GM23338 (cell line): Measurements from ENCODE around the gene CNTROB. TPM values are rescaled to one million over a fixed set of nuclear protein-coding genes. Genes with fewer than 3 reads are reported as not detected.

Experiments used
- ATAC-seq: fragments of 200-7000 bp; cut with Tn5 transposase; 3 replicates; pipeline ENCODE4 v1.9.1; 2020
- DNase-seq: peaks from one replicate; pipeline ENCODE4 v3.0.0-alpha.2; 2015; ENCODE audit warnings: low spot score
- H2AFZ ChIP-seq: fragments of 200-600 bp; sonication (generic); 2 replicates; pipeline ENCODE4 v1.8.0; 2016; ENCODE audit warnings: antibody characterized with exemption, mild to moderate bottlenecking, moderate library complexity
- H3F3A ChIP-seq: fragments of 200-600 bp; sonication (generic); replicated peaks from 2 replicates; pipeline ENCODE4 v1.8.0; 2017; ENCODE audit warnings: antibody characterized with exemption, mixed run types, low read depth
- H3K27ac ChIP-seq: fragments of 200-600 bp; sonication (generic); 2 replicates; pipeline ENCODE4 v1.6.1; 2016; ENCODE audit warnings: low read depth
- H3K27me3 ChIP-seq: fragments of 200-600 bp; sonication (generic); 2 replicates; pipeline ENCODE4 v1.8.0; 2016; ENCODE audit warnings: mild to moderate bottlenecking, mixed run types, moderate library complexity; ENCODE audit not compliant: insufficient read depth
- H3K36me3 ChIP-seq: fragments of 200-600 bp; sonication (generic); 2 replicates; pipeline ENCODE4 v1.8.0; 2016; ENCODE audit warnings: mild to moderate bottlenecking; ENCODE audit not compliant: insufficient read depth
- H3K4me1 ChIP-seq: fragments of 200-600 bp; sonication (generic); 2 replicates; pipeline ENCODE4 v1.8.0; 2016; ENCODE audit warnings: mild to moderate bottlenecking, moderate library complexity; ENCODE audit not compliant: insufficient read depth
- H3K4me2 ChIP-seq: fragments of 200-600 bp; sonication (generic); 2 replicates; pipeline ENCODE4 v1.7.1; 2017; ENCODE audit warnings: mixed run types
- H3K4me3 ChIP-seq: fragments of 200-600 bp; sonication (generic); 2 replicates; pipeline ENCODE4 v1.6.1; 2016; ENCODE audit warnings: mixed run types
- H3K79me2 ChIP-seq: fragments of 200-600 bp; sonication (generic); replicated peaks from 2 replicates; pipeline ENCODE4 v1.8.0; 2017; ENCODE audit warnings: mild to moderate bottlenecking; ENCODE audit not compliant: insufficient read depth
- H3K9me2 ChIP-seq: fragments of 200-600 bp; sonication (generic); 2 replicates; pipeline ENCODE4 v1.8.0; 2017; ENCODE audit not compliant: insufficient read depth
- H4K20me1 ChIP-seq: fragments of 200-600 bp; sonication (generic); replicated peaks from 2 replicates; pipeline ENCODE4 v1.8.0; 2017; ENCODE audit warnings: mild to moderate bottlenecking; ENCODE audit not compliant: insufficient read depth
- H3K27ac Mint-ChIP-seq: 2 replicates; pipeline ENCODE4 v1.8.0; 2020; ENCODE audit warnings: inconsistent platforms, mild to moderate bottlenecking, moderate library complexity, mixed read lengths
- H3K27me3 Mint-ChIP-seq: 3 replicates; pipeline ENCODE4 v1.8.0; 2022; ENCODE audit warnings: low read depth, mild to moderate bottlenecking, moderate library complexity, mixed read lengths, inconsistent platforms; ENCODE audit not compliant: insufficient read depth, poor library complexity
- H3K36me3 Mint-ChIP-seq: 3 replicates; pipeline ENCODE4 v1.8.0; 2021; ENCODE audit warnings: low read depth, mild to moderate bottlenecking, inconsistent platforms, moderate library complexity, mixed read lengths
- H3K4me1 Mint-ChIP-seq: 3 replicates; pipeline ENCODE4 v1.8.0; 2020; ENCODE audit warnings: mild to moderate bottlenecking, inconsistent platforms, mixed read lengths
- H3K4me3 Mint-ChIP-seq: 3 replicates; pipeline ENCODE4 v1.8.0; 2021; ENCODE audit warnings: moderate library complexity, mild to moderate bottlenecking, inconsistent platforms, mixed read lengths
- H3K9me3 Mint-ChIP-seq: 3 replicates; pipeline ENCODE4 v1.8.0; 2020; ENCODE audit warnings: moderate library complexity, mild to moderate bottlenecking, inconsistent platforms, mixed read lengths
- CREB1 ChIP-seq: fragments of 250-450 bp; sonication (Bioruptor Pico); IDR thresholded peaks from 2 replicates; pipeline ENCODE4 v1.5.0; 2020; ENCODE audit warnings: low read depth, mild to moderate bottlenecking, moderate library complexity
- CTCF ChIP-seq, 2 experiments: fragments of 200-600 bp in 1 of 2; sonication (generic) in 1 of 2; conservative IDR thresholded peaks; 2 replicates each; pipeline versions ENCODE4 v1.5.1 to v1.6.1; 2016 to 2017; ENCODE audit warnings: antibody characterized with exemption in 2 of 2, low read depth in 2 of 2, mild to moderate bottlenecking in 2 of 2, moderate library complexity in 1 of 2
- ETS1 ChIP-seq: IDR thresholded peaks from 2 replicates; pipeline ENCODE4 v1.6.1; 2016; ENCODE audit warnings: antibody characterized with exemption
- EZH2 ChIP-seq: fragments of 200-600 bp; sonication (generic); IDR thresholded peaks from one replicate; pipeline ENCODE4 v1.8.0; 2017; ENCODE audit warnings: antibody characterized with exemption, mild to moderate bottlenecking, low read depth; ENCODE audit not compliant: unreplicated experiment
- EZH2phosphoT487 ChIP-seq: fragments of 200-600 bp; sonication (generic); IDR thresholded peaks from one replicate; pipeline ENCODE4 v1.8.1; 2018; ENCODE audit warnings: antibody characterized with exemption; ENCODE audit not compliant: unreplicated experiment
- JUNB ChIP-seq: IDR thresholded peaks from one replicate; pipeline ENCODE4 v1.6.1; 2016; ENCODE audit warnings: antibody characterized with exemption; ENCODE audit not compliant: unreplicated experiment
- NANOG ChIP-seq: IDR thresholded peaks from 2 replicates; pipeline ENCODE4 v1.6.1; 2016; ENCODE audit warnings: antibody characterized with exemption, borderline replicate concordance
- POLR2AphosphoS5 ChIP-seq: IDR thresholded peaks from 2 replicates; pipeline ENCODE4 v1.6.1; 2016; ENCODE audit warnings: antibody characterized with exemption, low read depth
- STAT1 ChIP-seq: IDR thresholded peaks from one replicate; pipeline ENCODE4 v1.6.1; 2016; ENCODE audit warnings: antibody characterized with exemption; ENCODE audit not compliant: unreplicated experiment
- ZNF114 ChIP-seq: fragments of 250-450 bp; sonication (Bioruptor Pico); IDR thresholded peaks from 2 replicates; pipeline ENCODE4 v1.5.0; 2020; ENCODE audit warnings: mild to moderate bottlenecking, moderate library complexity
- ZNF331 ChIP-seq: fragments of 250-450 bp; sonication (Bioruptor Pico); IDR thresholded peaks from 2 replicates; pipeline ENCODE4 v1.5.0; 2020; ENCODE audit warnings: low read depth, mild to moderate bottlenecking, moderate library complexity
- ZNF462 ChIP-seq: fragments of 250-450 bp; sonication (Bioruptor Pico); IDR thresholded peaks from 2 replicates; pipeline ENCODE4 v1.5.0; 2020; ENCODE audit warnings: mild to moderate bottlenecking, moderate library complexity
- polyA plus RNA-seq: library from polyadenylated mRNA; unstranded; fragments of >200 nt; fragmentation: Nextera tagmentation; extraction: Ambion mirVana; gene quantifications from 2 replicates; pipeline ENCODE4 v1.2.1, GENCODE V29; 2016
- total RNA-seq: library from RNA; depleted of rRNA; stranded (reverse); fragments of >200 nt; shearing (Covaris generic); gene quantifications from 2 replicates; pipeline ENCODE4 v1.2.3, GENCODE V29; 2014

Gene CNTROB
- total and polyA plus RNA-seq, 2 experiments from 2014 or later, result 16.3 to 18.5 TPM

GRCh38 chr17:7946441-7946840 is 14.4 kb downstream of the CNTROB start (continued):
- no peak for TF ChIP-seq NANOG
- TF ChIP-seq ZNF114, result no peak
- no peak for TF ChIP-seq CTCF (conservative IDR thresholded peaks at IDR 0.05; ENCODE audit: low read depth in 2 of 2)
- TF ChIP-seq POLR2AphosphoS5, result no peak
- TF ChIP-seq EZH2, result no peak

- Histone ChIP-seq H3F3A (no peaks in the 10 kb centered on the region), H3K27ac (no peak overlapping the region), H3K4me3 (no peak overlapping the region), H2AFZ (no peak overlapping the region), H3K27me3 (no peaks in the 10 kb centered on the region), H3K4me1 (no peaks in the 10 kb centered on the region), H3K4me2 (no peak overlapping the region), H4K20me1 (no peaks in the 10 kb centered on the region; the same call in 1 of the 2 replicates), H3K79me2 (no peaks in the 10 kb centered on the region), H3K36me3 (peaks cover 3% of the 10 kb centered on the region), H3K9me2 (no peaks in the 10 kb centered on the region)
- ATAC-seq (no peak), DNase-seq (no peak)
- Mint-ChIP-seq H3K27ac (no peak overlapping the region), H3K9me3 (no peaks in the 10 kb centered on the region), H3K27me3 (peaks cover 5% of the 10 kb centered on the region), H3K36me3 (peaks cover 60% of the 10 kb centered on the region), H3K4me3 (no peak overlapping the region), H3K4me1 (no peaks in the 10 kb centered on the region)
- TF ChIP-seq CTCF (conservative IDR thresholded peaks at IDR 0.05; ENCODE audit: low read depth in 2 of 2) (no peak), ZNF331 (CRISPR knock-in tag) (no peak), NANOG (no peak), ETS1 (no peak), POLR2AphosphoS5 (no peak), ZNF462 (CRISPR knock-in tag) (no peak), EZH2phosphoT487 (no peak), STAT1 (no peak), ZNF114 (no peak), JUNB (no peak), CREB1 (CRISPR knock-in tag) (no peak)
Observed at GRCh38 chr17:7947651-7948050, 15.6 kb downstream of the CNTROB start.
